H1 (cell line): ENCODE results near the gene MARCHF9. TPM values are rescaled to one million over a fixed set of nuclear protein-coding genes. Genes with fewer than 3 reads are reported as not detected.

Experiments
- CTCF ChIA-PET: fragments of 300-600 bp; sonication (Branson Sonifier 250); formaldehyde crosslinking; loops from one replicate; lab custom pipeline; 2021; ENCODE audit not compliant: partially characterized antibody; lab: Charles Lee
- POLR2A ChIA-PET: fragments of 300-600 bp; sonication (Branson Sonifier 250); formaldehyde crosslinking; loops from one replicate; lab custom pipeline; 2021; ENCODE audit warnings: inconsistent platforms; ENCODE audit not compliant: partially characterized antibody; lab: Charles Lee
- DNase-seq, 2 experiments: peaks; one replicate each; pipeline versions ENCODE4 v3.0.0 to v3.0.0-alpha.2; 2010 to 2022; ENCODE audit warnings: low spot score in 2 of 2, low read depth in 1 of 2, mixed read lengths in 1 of 2
- FAIRE-seq: peaks from 2 replicates; lab custom pipeline; 2011; peaks lifted over from hg19 to GRCh38; lab: Jason Lieb, UNC
- H2AFZ ChIP-seq: 2 replicates; pipeline ENCODE4 v1.8.1; 2012; ENCODE audit warnings: low read length, inconsistent platforms
- H2AK5ac ChIP-seq: 2 replicates; pipeline ENCODE4 v1.6.1; 2013; ENCODE audit warnings: low read depth, low read length
- H2BK120ac ChIP-seq: replicated peaks from 2 replicates; pipeline ENCODE3; 2013; ENCODE audit warnings: low read depth, low read length, inconsistent platforms
- H2BK12ac ChIP-seq: 2 replicates; pipeline ENCODE4 v1.6.1; 2013; ENCODE audit warnings: low read depth, low read length
- H2BK15ac ChIP-seq: 2 replicates; pipeline ENCODE4 v1.6.1; 2013; ENCODE audit warnings: low read length
- H2BK20ac ChIP-seq: 2 replicates; pipeline ENCODE4 v1.6.1; 2013; ENCODE audit warnings: low read length
- H2BK5ac ChIP-seq: 2 replicates; pipeline ENCODE4 v1.6.1; 2013; ENCODE audit warnings: low read depth, low read length
- H3K14ac ChIP-seq: 2 replicates; pipeline ENCODE4 v1.6.1; 2013; ENCODE audit warnings: inconsistent platforms; ENCODE audit not compliant: insufficient read length
- H3K18ac ChIP-seq: 2 replicates; pipeline ENCODE4 v1.6.1; 2013; ENCODE audit warnings: low read length; ENCODE audit errors: extremely low read depth
- H3K23ac ChIP-seq: 2 replicates; pipeline ENCODE4 v1.6.1; 2013; ENCODE audit warnings: inconsistent platforms; ENCODE audit not compliant: insufficient read length
- H3K23me2 ChIP-seq: 2 replicates; pipeline ENCODE4 v1.6.1; 2013; ENCODE audit warnings: low read depth, low read length
- H3K27ac ChIP-seq: 2 replicates; pipeline ENCODE4 v1.6.1; 2011; ENCODE audit warnings: low read depth, low read length, inconsistent platforms
- H3K27me3 ChIP-seq, 4 experiments: replicated peaks in 1 of 4; 1 replicate in 1 of 4; 2 replicates in 3 of 4; pipeline versions ENCODE4 v1.6.1 to v1.8.1; 2011 to 2013; ENCODE audit warnings: low read length in 3 of 4, mild to moderate bottlenecking in 3 of 4, inconsistent platforms in 2 of 4, mixed read lengths in 2 of 4, moderate library complexity in 1 of 4; ENCODE audit not compliant: control insufficient read depth in 3 of 4, insufficient read depth in 3 of 4; ENCODE audit errors: extremely low read depth in 1 of 4
- H3K36me3 ChIP-seq, 4 experiments: 2 replicates each; pipeline versions ENCODE4 v1.6.1 to v1.8.1; 2011 to 2013; ENCODE audit warnings: mild to moderate bottlenecking in 4 of 4, low read length in 3 of 4, moderate library complexity in 2 of 4, control low read depth in 1 of 4, inconsistent platforms in 1 of 4; ENCODE audit not compliant: insufficient read depth in 4 of 4, control insufficient read depth in 2 of 4
- H3K4ac ChIP-seq: replicated peaks from 2 replicates; pipeline ENCODE3; 2013; ENCODE audit warnings: low read length, low read depth, mixed read lengths, inconsistent platforms; ENCODE audit not compliant: insufficient read length
- H3K4me1 ChIP-seq, 4 experiments: replicated peaks in 1 of 4; 1 replicate in 1 of 4; 2 replicates in 3 of 4; pipeline versions ENCODE4 v1.6.1 to v1.8.1; 2011 to 2013; ENCODE audit warnings: low read length in 3 of 4, inconsistent platforms in 2 of 4, mixed read lengths in 1 of 4; ENCODE audit not compliant: insufficient read depth in 4 of 4, control insufficient read depth in 3 of 4
- H3K4me2 ChIP-seq, 2 experiments: 2 replicates each; pipeline versions ENCODE4 v1.6.1 to v1.8.1; 2011 to 2013; ENCODE audit warnings: low read depth in 2 of 2, low read length in 2 of 2, control low read depth in 1 of 2, inconsistent platforms in 1 of 2, mild to moderate bottlenecking in 1 of 2; ENCODE audit not compliant: insufficient read depth in 1 of 2
- H3K4me3 ChIP-seq, 4 experiments: fragments of 200-600, 300-600 bp in 1 of 4; sonication (generic), shearing (Covaris generic), sonication (Bioruptor Twin) in 1 of 4; 2 replicates each; pipeline versions ENCODE4 v1.5.1 to v1.8.1; 2011 to 2016; ENCODE audit warnings: low read length in 4 of 4, low read depth in 3 of 4, control low read depth in 2 of 4, inconsistent platforms in 2 of 4, mild to moderate bottlenecking in 2 of 4, mixed read lengths in 1 of 4, moderate library complexity in 1 of 4; ENCODE audit not compliant: insufficient read depth in 2 of 4; ENCODE audit errors: extremely low read depth in 1 of 4
- H3K56ac ChIP-seq: replicated peaks from 2 replicates; pipeline ENCODE3; 2013; ENCODE audit warnings: low read depth, mild to moderate bottlenecking, mixed read lengths, low read length, inconsistent platforms; ENCODE audit not compliant: insufficient read length
- H3K79me1 ChIP-seq: 2 replicates; pipeline ENCODE4 v1.6.1; 2013; ENCODE audit warnings: low read depth, low read length, control low read depth
- H3K79me2 ChIP-seq, 2 experiments: 2 replicates each; pipeline versions ENCODE4 v1.6.1 to v1.8.1; 2012 to 2013; ENCODE audit warnings: low read length in 2 of 2, mild to moderate bottlenecking in 2 of 2, inconsistent platforms in 1 of 2; ENCODE audit not compliant: insufficient read depth in 2 of 2, control insufficient read depth in 1 of 2
- H3K9ac ChIP-seq, 4 experiments: replicated peaks in 1 of 4; 1 replicate in 1 of 4; 2 replicates in 3 of 4; pipeline versions ENCODE4 v1.6.1 to v1.8.1; 2011 to 2013; ENCODE audit warnings: low read depth in 3 of 4, low read length in 3 of 4, control low read depth in 2 of 4, mild to moderate bottlenecking in 2 of 4, moderate library complexity in 2 of 4, inconsistent platforms in 1 of 4; ENCODE audit errors: extremely low read depth in 1 of 4
- H3K9me3 ChIP-seq, 2 experiments: 2 replicates each; pipeline versions ENCODE4 v1.6.1 to v1.8.1; 2012 to 2013; ENCODE audit warnings: mild to moderate bottlenecking in 2 of 2, moderate library complexity in 2 of 2, control low read depth in 1 of 2, inconsistent platforms in 1 of 2, low read depth in 1 of 2, low read length in 1 of 2, mixed read lengths in 1 of 2; ENCODE audit not compliant: insufficient read depth in 2 of 2
- H4K20me1 ChIP-seq, 2 experiments: replicated peaks in 1 of 2; 2 replicates each; pipeline versions ENCODE3 to v1.8.1; 2011 to 2013; ENCODE audit warnings: inconsistent platforms in 2 of 2, low read length in 2 of 2, mild to moderate bottlenecking in 1 of 2; ENCODE audit not compliant: insufficient read depth in 2 of 2, control insufficient read depth in 1 of 2
- H4K5ac ChIP-seq: 2 replicates; pipeline ENCODE4 v1.6.1; 2013; ENCODE audit warnings: low read length, low read depth, mixed read lengths, inconsistent platforms; ENCODE audit not compliant: insufficient read length
- H4K8ac ChIP-seq: 2 replicates; pipeline ENCODE4 v1.8.0; 2013; ENCODE audit warnings: mild to moderate bottlenecking, moderate library complexity, low read length, inconsistent platforms; ENCODE audit not compliant: insufficient read depth; ENCODE audit errors: extremely low read depth
- H4K91ac ChIP-seq: replicated peaks from 2 replicates; pipeline ENCODE3; 2013; ENCODE audit warnings: low read length, mixed read lengths, inconsistent platforms; ENCODE audit not compliant: insufficient read length
- ASH2L ChIP-seq: fragments of 200-600, 300-600 bp; sonication (generic); IDR thresholded peaks from one replicate; pipeline ENCODE4 v1.7.1; 2017; ENCODE audit warnings: low read length
- BCL11A ChIP-seq, 2 experiments: IDR thresholded peaks; one replicate each; pipeline ENCODE4 v1.6.1; 2011; ENCODE audit warnings: low read depth in 2 of 2, low read length in 2 of 2, mild to moderate bottlenecking in 2 of 2
- CREB1 ChIP-seq: IDR thresholded peaks from 2 replicates; pipeline ENCODE4 v1.6.1; 2012; ENCODE audit warnings: inconsistent platforms
- EGR1 ChIP-seq: IDR thresholded peaks from 2 replicates; pipeline ENCODE4 v1.6.1; 2011; ENCODE audit warnings: low read depth, low read length, borderline replicate concordance
- EZH2 ChIP-seq: fragments of 200-600 bp; sonication (generic); IDR thresholded peaks from 2 replicates; pipeline ENCODE4 v1.7.1; 2012; ENCODE audit warnings: low read depth, mild to moderate bottlenecking, moderate library complexity, low read length, inconsistent platforms; ENCODE audit not compliant: severe bottlenecking
- JUN ChIP-seq: IDR thresholded peaks from 2 replicates; pipeline ENCODE4 v1.6.1; 2011; ENCODE audit warnings: low read depth, mild to moderate bottlenecking, improper control_type of control experiment, low read length
- POU5F1 ChIP-seq: IDR thresholded peaks from 2 replicates; pipeline ENCODE4 v1.6.1; 2011; ENCODE audit warnings: low read depth, mild to moderate bottlenecking, low read length, moderate library complexity
- SIN3A ChIP-seq, 2 experiments: IDR thresholded peaks in 1 of 2; conservative IDR thresholded peaks in 1 of 2; 2 replicates each; pipeline ENCODE4 v1.6.1; 2011 to 2012; ENCODE audit warnings: low read length in 2 of 2, improper control_type of control experiment in 1 of 2, low read depth in 1 of 2, mild to moderate bottlenecking in 1 of 2
- SIRT6 ChIP-seq: IDR thresholded peaks from one replicate; pipeline ENCODE4 v1.7.1; 2012; ENCODE audit warnings: low read length, inconsistent platforms
- SP1 ChIP-seq: IDR thresholded peaks from 2 replicates; pipeline ENCODE4 v1.6.1; 2011; ENCODE audit warnings: low read depth, low read length
- TAF7 ChIP-seq: optimal IDR thresholded peaks from 2 replicates; pipeline ENCODE3; 2011; ENCODE audit warnings: low read depth, mild to moderate bottlenecking, inconsistent platforms, low read length, moderate library complexity, borderline replicate concordance
- TBP ChIP-seq: IDR thresholded peaks from 2 replicates; pipeline ENCODE4 v1.6.1; 2011; ENCODE audit warnings: low read depth, low read length, improper control_type of control experiment
- TEAD4 ChIP-seq: IDR thresholded peaks from 2 replicates; pipeline ENCODE4 v1.6.1; 2012; ENCODE audit warnings: low read depth, low read length, inconsistent platforms, mixed read lengths
- WGBS, 2 experiments: shearing (Covaris generic) in 1 of 2; methylation state at CpG; one replicate each; pipeline versions ENCODE4 v1.1.6 to v1.1.7; 2013 to 2015; ENCODE audit warnings: low lambda C conversion rate in 2 of 2, mixed read lengths in 2 of 2, inconsistent platforms in 1 of 2, low coverage in 1 of 2, missing lambda C conversion rate in 1 of 2; ENCODE audit not compliant: insufficient replicate concordance in 2 of 2, insufficient coverage in 1 of 2, insufficient read length in 1 of 2; ENCODE audit errors: extremely low coverage in 1 of 2, missing lambda C conversion rate in 1 of 2; 5-methylcytosine and 5-hydroxymethylcytosine counted together
- polyA plus RNA-seq, 7 experiments: library from polyadenylated mRNA; depleted of rRNA in 3 of 7; stranded (reverse) in 5 of 7; unstranded in 2 of 7; fragments of >200 nt in 5 of 7; fragments of 200-250 nt in 2 of 7; gene quantifications; 1 replicate in 5 of 7; 2 replicates in 1 of 7; 4 replicates in 1 of 7; pipeline versions ENCODE4 v1.2.1 to v1.2.3, GENCODE V29; 2011 to 2013; ENCODE audit warnings: missing spikeins in 2 of 7, mixed read lengths in 2 of 7
- total RNA-seq: library from RNA; stranded (reverse); fragmentation: NEBNext Ultra II Directional; extraction: Animal tissue kit (Norgen Biotek cat#: 25700); gene quantifications from 2 replicates; pipeline ENCODE4 v1.2.1, GENCODE V29; 2021
- TF ChIP-seq, protein P1 (sequence below): IDR thresholded peaks from 2 replicates; pipeline ENCODE4 v1.6.1; 2012; ENCODE audit warnings: inconsistent platforms

MARCHF9 gene
- total and polyA plus RNA-seq, 2 of the 8 experiments (the other 6 are each of a cell fraction or from before 2014, with no cell fraction given): 6.4 to 7.8 TPM

DNA sequence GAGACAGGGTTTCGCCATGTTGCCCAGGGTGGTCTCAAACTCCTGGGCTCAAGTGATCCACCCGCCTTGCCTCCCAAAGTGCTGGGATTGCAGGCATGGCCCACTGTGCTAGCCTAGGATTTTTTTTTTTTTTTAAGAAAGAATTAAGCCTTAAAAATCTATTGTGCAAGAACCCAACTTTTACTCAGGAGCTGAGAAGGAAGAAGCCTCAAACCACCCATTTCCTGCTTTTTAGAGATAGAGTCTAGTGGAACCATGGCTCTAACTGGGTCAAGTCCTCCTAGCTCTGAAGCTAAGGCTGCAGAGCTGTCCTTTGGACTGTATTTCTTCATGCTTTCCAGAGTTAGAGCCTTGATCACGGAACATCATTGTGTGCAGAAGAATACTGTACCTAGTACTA is 26.3 kb downstream of the MARCHF9 start:
- Histone ChIP-seq H2AFZ (no peak overlapping the region), H4K20me1 (no peaks in the 10 kb centered on the region), H2BK120ac (no peak overlapping the region), H3K9me3 (no peaks in the 10 kb centered on the region), H3K79me1 (no peaks in the 10 kb centered on the region), H3K27ac (no peak overlapping the region), H3K36me3 (peaks cover 0 to 14% (median 6%) of the 10 kb centered on the region in 4 experiments; a peak in 5 of 8 replicates), H3K23me2 (peaks cover 2% of the 10 kb centered on the region; the same call in 1 of the 2 replicates), H3K79me2 (peaks cover 0 to 16% of the 10 kb centered on the region in 2 experiments; a peak in 2 of 4 replicates)
- DNase-seq: no peak
- no peak for FAIRE-seq
- CTCF ChIA-PET: interaction anchor here (0.7 to 4.7 kb wide), 12 partner anchors 11 to 124 kb away, joined by 3 to 28 read pairs (median 4); partner anchors contain the start of gene CYP27B1
- TF ChIP-seq TBP (no peak), TAF7 (no peak), EZH2 (no peak), SP1 (no peak), EGR1 (no peak), JUN (no peak), TEAD4 (no peak), CREB1 (no peak), POU5F1 (no peak), BCL11A (IDR thresholded peaks at IDR 0.05; ENCODE audit: low read depth in 2 of 2, low read length in 2 of 2) (no peak), ASH2L (no peak), SIRT6 (no peak), SIN3A (conservative IDR thresholded peaks at IDR 0.05 in 1 of 2, IDR thresholded peaks at IDR 0.05 in 1 of 2; ENCODE audit: low read depth in 1 of 2, low read length in 2 of 2) (no peak)
- TF ChIP-seq, protein P1, sequence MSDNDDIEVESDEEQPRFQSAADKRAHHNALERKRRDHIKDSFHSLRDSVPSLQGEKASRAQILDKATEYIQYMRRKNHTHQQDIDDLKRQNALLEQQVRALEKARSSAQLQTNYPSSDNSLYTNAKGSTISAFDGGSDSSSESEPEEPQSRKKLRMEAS: no peak
- TF ChIP-seq, all 59 proteins: peak for 0
- Histone ChIP-seq H3K4ac (no peak overlapping the region), H3K14ac (no peak overlapping the region), H3K56ac (no peak overlapping the region), H4K5ac (no peak overlapping the region), H3K4me1 (no peaks in the 10 kb centered on the region), H2BK5ac (no peak overlapping the region), H4K8ac (no peak overlapping the region), H2BK15ac (no peak overlapping the region), H3K18ac (no peak overlapping the region), H3K27me3 (no peaks in the 10 kb centered on the region), H3K9ac (no peak overlapping the region), H3K4me2 (no peak overlapping the region), H4K91ac (no peak overlapping the region), H2AK5ac (no peak overlapping the region), H2BK20ac (no peak overlapping the region), H3K4me3 (no peak overlapping the region), H2BK12ac (no peak overlapping the region), H3K23ac (no peak overlapping the region)
- POLR2A ChIA-PET: interaction anchor here (1.2 to 2.6 kb wide), 3 partner anchors 9 to 34 kb away, joined by 6 to 19 read pairs (median 7); partner anchors contain the start of genes CYP27B1, EEF1AKMT3 and METTL1
- 91% methylated on average over 3 of the region's 3 CpGs; no CpG with 5 or more reads in 1 of the 2 experiments for WGBS, 2 experiments
